Gastroesophageal sphincter (tissue), 4 donors: Measurements from ENCODE around the gene TMEM108. TPM values are rescaled to one million over a fixed set of nuclear protein-coding genes. Genes with fewer than 3 reads are reported as not detected.

Experiments
- ATAC-seq: fragments of 150-250 bp; one replicate; pipeline ENCODE4 v1.9.1; 2016; ENCODE audit warnings: mild to moderate bottlenecking, moderate library complexity
- H3K27ac ChIP-seq, 4 donors: fragments of 200-600 bp; sonication (generic) in 3 of 4; 1 replicate in 3 of 4; 2 replicates in 1 of 4; pipeline ENCODE4 v1.5.1; 2016 to 2019
- H3K27me3 ChIP-seq: fragments of 200-600 bp; sonication (generic); one replicate; pipeline ENCODE4 v1.5.1; 2019
- H3K36me3 ChIP-seq, 2 donors: fragments of 200-600 bp; sonication (generic); one replicate each; pipeline ENCODE4 v1.5.1; 2019; ENCODE audit warnings: control low read depth in 1 of 2
- H3K4me1 ChIP-seq, 3 donors: fragments of 200-600 bp; sonication (generic); 1 replicate in 2 of 3; 2 replicates in 1 of 3; pipeline ENCODE4 v1.5.1; 2016 to 2019; ENCODE audit warnings: control low read depth in 2 of 3
- H3K4me3 ChIP-seq, 2 donors: fragments of 200-600 bp; sonication (generic); one replicate each; pipeline ENCODE4 v1.5.1; 2019; ENCODE audit warnings: mild to moderate bottlenecking in 1 of 2, moderate library complexity in 1 of 2
- H3K9me3 ChIP-seq, 3 donors: fragments of 200-600 bp; sonication (generic); one replicate each; pipeline ENCODE4 v1.5.1; 2017 to 2019; ENCODE audit warnings: control low read depth in 2 of 3
- EP300 ChIP-seq: sonication (generic); formaldehyde crosslinking; IDR thresholded peaks from one replicate; pipeline ENCODE4 v1.6.1; 2017; ENCODE audit warnings: antibody characterized with exemption, mild to moderate bottlenecking
- POLR2A ChIP-seq, 2 donors: fragments of 450-650 bp; IDR thresholded peaks; one replicate each; pipeline ENCODE4 v1.6.1; 2017; ENCODE audit warnings: antibody characterized with exemption in 2 of 2, mild to moderate bottlenecking in 2 of 2, moderate library complexity in 1 of 2
- POLR2AphosphoS5 ChIP-seq: sonication (generic); formaldehyde crosslinking; IDR thresholded peaks from one replicate; pipeline ENCODE4 v1.6.1; 2017; ENCODE audit warnings: antibody characterized with exemption
- WGBS, 2 donors: methylation state at CpG; one replicate each; pipeline ENCODE4 v1.1.5; 2018; ENCODE audit warnings: low coverage in 1 of 2; 5-methylcytosine and 5-hydroxymethylcytosine counted together
- total RNA-seq, 4 donors: library from RNA; depleted of rRNA; stranded (reverse); fragments of >200 nt; gene quantifications; one replicate each; pipeline ENCODE4 v1.1.0, GENCODE V29; 2016
- TF ChIP-seq, protein P1 (sequence below), 4 experiments: fragments of 200-600 bp in 2 of 4; fragments of 450-650 bp in 2 of 4; sonication (generic) in 1 of 4; IDR thresholded peaks; one replicate each; pipeline ENCODE4 v1.5.1; 2017 to 2019; ENCODE audit warnings: antibody characterized with exemption in 4 of 4, mild to moderate bottlenecking in 2 of 4, moderate library complexity in 2 of 4

Gene TMEM108
- total RNA-seq, 4 donors from 2014 or later = 2.7 to 7.3 (median 4.1) TPM

DNA sequence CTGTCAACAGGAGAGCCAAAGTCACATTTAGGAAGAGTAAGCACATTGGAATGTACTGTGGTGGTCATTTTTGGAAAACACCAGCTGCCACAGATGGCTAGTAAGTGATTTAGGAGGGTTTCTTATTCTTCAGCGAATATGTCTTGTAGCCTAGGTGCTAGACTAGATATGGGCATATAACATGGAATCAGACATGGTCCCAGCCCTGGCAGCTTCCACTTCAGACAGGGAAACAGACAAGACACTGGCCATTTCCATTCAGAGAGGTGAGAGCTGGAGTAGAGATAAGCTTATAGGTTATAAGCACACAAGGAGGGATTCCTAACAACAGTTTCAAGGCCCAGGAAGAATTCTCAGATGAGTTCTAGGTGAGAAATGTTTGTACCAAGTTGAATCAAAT lies 333.5 kb downstream of the TMEM108 start:
- Histone ChIP-seq H3K27ac (no peak overlapping the region), H3K36me3 (no peaks in the 10 kb centered on the region), H3K4me3 (no peak overlapping the region), H3K4me1 (no peaks in the 10 kb centered on the region), H3K27me3 (no peaks in the 10 kb centered on the region), H3K9me3 (no peaks in the 10 kb centered on the region)
- 80 to 93% methylated on average over 1 of the region's 1 CpG for WGBS, 2 donors
- no peak for ATAC-seq
- no peak for TF ChIP-seq POLR2AphosphoS5
- no peak for TF ChIP-seq POLR2A (IDR thresholded peaks at IDR 0.05)
- TF ChIP-seq, protein P1, sequence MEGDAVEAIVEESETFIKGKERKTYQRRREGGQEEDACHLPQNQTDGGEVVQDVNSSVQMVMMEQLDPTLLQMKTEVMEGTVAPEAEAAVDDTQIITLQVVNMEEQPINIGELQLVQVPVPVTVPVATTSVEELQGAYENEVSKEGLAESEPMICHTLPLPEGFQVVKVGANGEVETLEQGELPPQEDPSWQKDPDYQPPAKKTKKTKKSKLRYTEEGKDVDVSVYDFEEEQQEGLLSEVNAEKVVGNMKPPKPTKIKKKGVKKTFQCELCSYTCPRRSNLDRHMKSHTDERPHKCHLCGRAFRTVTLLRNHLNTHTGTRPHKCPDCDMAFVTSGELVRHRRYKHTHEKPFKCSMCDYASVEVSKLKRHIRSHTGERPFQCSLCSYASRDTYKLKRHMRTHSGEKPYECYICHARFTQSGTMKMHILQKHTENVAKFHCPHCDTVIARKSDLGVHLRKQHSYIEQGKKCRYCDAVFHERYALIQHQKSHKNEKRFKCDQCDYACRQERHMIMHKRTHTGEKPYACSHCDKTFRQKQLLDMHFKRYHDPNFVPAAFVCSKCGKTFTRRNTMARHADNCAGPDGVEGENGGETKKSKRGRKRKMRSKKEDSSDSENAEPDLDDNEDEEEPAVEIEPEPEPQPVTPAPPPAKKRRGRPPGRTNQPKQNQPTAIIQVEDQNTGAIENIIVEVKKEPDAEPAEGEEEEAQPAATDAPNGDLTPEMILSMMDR (IDR thresholded peaks at IDR 0.05) = no peak
- TF ChIP-seq EP300 = no peak

DNA sequence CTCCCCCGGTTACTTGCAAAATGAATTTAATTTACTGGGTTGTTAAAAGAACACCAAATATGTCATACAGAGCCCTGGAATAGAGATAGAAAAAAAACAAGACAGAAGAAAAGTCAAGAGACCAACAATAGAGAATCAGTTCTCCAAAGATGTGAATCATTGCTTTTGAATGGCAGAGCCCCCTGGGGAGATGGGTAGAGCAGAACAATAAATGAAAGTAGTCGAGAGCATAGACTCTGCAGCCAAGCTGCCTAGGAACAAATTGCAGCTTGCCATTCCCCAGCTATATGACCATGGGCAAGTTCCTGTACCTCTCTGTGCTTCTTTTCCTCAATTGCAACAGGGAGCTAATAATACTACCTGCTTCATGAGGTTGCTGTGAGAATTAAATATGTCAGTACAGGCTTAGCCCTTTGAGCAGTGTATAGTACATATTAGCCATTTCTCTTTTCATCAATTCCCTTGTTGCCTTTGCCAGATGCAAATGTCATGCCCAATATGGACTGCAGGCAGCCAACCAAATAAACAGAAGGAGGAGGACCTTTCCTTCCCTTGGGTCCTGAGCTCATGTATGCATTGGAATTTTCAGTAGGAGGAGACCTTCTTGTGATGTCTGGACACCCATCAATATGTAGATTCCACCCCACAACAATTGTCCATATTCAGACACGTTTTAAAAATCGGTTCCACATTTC lies 336.7 kb downstream of the TMEM108 start:
- Histone ChIP-seq H3K4me3 (no peak overlapping the region), H3K27me3 (no peaks in the 10 kb centered on the region), H3K4me1 (no peaks in the 10 kb centered on the region), H3K9me3 (no peaks in the 10 kb centered on the region), H3K27ac (no peak overlapping the region), H3K36me3 (peaks cover 0 to under 1% of the 10 kb centered on the region in 2 donors)
- WGBS, 2 donors = 70 to 80% methylated on average over 2 to 4 of the region's 4 CpGs
- TF ChIP-seq POLR2AphosphoS5 = no peak
- TF ChIP-seq EP300 = no peak
- TF ChIP-seq, protein P1 (IDR thresholded peaks at IDR 0.05) = no peak
- TF ChIP-seq POLR2A (IDR thresholded peaks at IDR 0.05) = no peak
- ATAC-seq = no peak

DNA sequence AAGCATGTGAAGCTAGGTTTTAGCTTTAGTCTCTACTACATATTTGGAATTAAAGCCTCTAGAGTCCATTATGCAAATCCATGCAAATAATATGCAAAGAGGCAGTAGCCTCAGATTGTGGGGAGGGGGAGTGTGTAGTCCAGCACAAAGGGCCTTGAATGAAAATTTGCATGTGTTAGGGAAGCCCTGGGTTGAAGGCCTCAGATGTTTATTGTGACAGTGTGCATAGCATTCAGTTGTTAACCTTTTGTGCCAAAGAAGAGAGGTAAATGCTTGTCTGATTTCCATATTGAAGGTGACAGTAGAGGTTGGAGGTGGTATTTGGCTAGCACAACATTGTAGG lies 337.2 kb downstream of the TMEM108 start:
- no peaks in the 10 kb centered on the region for H3K4me1 ChIP-seq

DNA sequence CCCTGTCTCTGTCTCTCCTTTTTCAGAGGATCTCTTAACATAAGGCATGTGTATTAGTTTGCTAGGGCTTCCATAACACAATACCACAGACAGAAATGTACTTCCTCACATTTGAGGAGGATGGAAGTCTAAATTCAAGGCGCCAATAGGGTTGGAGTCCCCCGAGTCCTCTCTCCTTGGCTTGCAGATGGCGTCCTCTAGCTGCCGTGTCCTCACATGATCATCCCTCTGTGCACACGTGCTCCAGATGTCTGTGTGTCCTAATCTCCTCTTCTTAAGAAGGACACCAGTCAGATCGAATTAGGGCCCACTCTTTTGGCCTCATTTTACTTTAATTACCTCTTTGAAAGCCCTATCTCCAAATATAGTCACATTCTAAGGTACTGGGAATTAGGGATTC lies 338.6 kb downstream of the TMEM108 start:
- no peak overlapping the region for H3K4me3 ChIP-seq
- H3K27ac ChIP-seq = no peak overlapping the region
- no peaks in the 10 kb centered on the region for H3K4me1 ChIP-seq
- 75% methylated on average over 2 to 6 of the region's 6 CpGs for WGBS, 2 donors
- peaks cover 0 to 12% of the 10 kb centered on the region in 2 donors for H3K36me3 ChIP-seq
- TF ChIP-seq POLR2AphosphoS5 (no peak), POLR2A (IDR thresholded peaks at IDR 0.05) (no peak), EP300 (no peak)
- TF ChIP-seq, protein P1 (IDR thresholded peaks at IDR 0.05) = no peak
- H3K27me3 ChIP-seq = no peaks in the 10 kb centered on the region
- H3K9me3 ChIP-seq = no peaks in the 10 kb centered on the region
- no peak for ATAC-seq

More for the DNA sequence above, 337.2 kb downstream of the TMEM108 start:
- Histone ChIP-seq H3K27me3 (no peaks in the 10 kb centered on the region), H3K4me3 (no peak overlapping the region), H3K27ac (no peak overlapping the region), H3K9me3 (no peaks in the 10 kb centered on the region), H3K36me3 (peaks cover 0 to 6% of the 10 kb centered on the region in 2 donors)
- no peak for TF ChIP-seq POLR2AphosphoS5
- no peak for TF ChIP-seq POLR2A (IDR thresholded peaks at IDR 0.05)
- TF ChIP-seq, protein P1 (IDR thresholded peaks at IDR 0.05) = no peak
- no peak for TF ChIP-seq EP300
- ATAC-seq = no peak

DNA sequence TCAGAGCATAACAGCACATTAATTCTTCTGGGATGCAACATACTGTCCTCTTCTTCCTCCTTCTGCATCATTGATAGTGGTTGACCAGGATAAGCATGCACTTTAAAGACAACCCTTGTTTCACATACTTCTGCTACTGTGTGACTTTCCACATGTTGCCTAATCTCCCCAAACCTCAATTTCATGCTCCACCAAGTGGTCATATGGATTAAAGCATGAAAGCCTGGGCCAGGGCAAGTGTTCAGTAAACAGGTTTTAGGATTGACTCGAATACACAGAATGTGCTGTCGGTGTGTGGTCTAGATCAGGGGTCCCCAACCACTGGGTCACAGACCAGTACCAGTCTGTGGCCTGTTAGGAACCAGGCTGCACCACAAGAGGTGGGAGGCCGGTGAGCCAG lies 339.2 kb downstream of the TMEM108 start:
- no peak overlapping the region for H3K4me3 ChIP-seq
- TF ChIP-seq POLR2AphosphoS5 = no peak
- TF ChIP-seq, protein P1 (IDR thresholded peaks at IDR 0.05) = peak in 1 of 4 experiments; percentile 53
- H3K9me3 ChIP-seq = no peaks in the 10 kb centered on the region
- peaks cover 0 to 12% of the 10 kb centered on the region in 2 donors for H3K36me3 ChIP-seq
- H3K27me3 ChIP-seq = no peaks in the 10 kb centered on the region
- H3K27ac ChIP-seq = no peak overlapping the region
- no peaks in the 10 kb centered on the region for H3K4me1 ChIP-seq
- ATAC-seq = no peak
- 23% methylated on average over 2 of the region's 3 CpGs; no CpG with 5 or more reads in 1 of the 2 donors for WGBS, 2 donors
